Mesenchymal stem cell (in vitro differentiated cells and primary cell): ENCODE data around the gene KRTAP12-4.

Experiments
- DNase-seq: peaks from one replicate; pipeline ENCODE4 v3.0.0-alpha.2; 2013
- H2AFZ ChIP-seq: one replicate; pipeline ENCODE4 v1.6.1; 2013; ENCODE audit warnings: low read depth, mild to moderate bottlenecking, control low read depth, inconsistent platforms, low read length, moderate library complexity
- H2AK5ac ChIP-seq: 2 replicates; pipeline ENCODE4 v1.6.1; 2013; ENCODE audit warnings: low read length, moderate library complexity, mild to moderate bottlenecking, inconsistent platforms; ENCODE audit not compliant: severe bottlenecking
- H2BK120ac ChIP-seq: one replicate; pipeline ENCODE4 v1.6.1; 2013; ENCODE audit warnings: low read depth, mild to moderate bottlenecking, inconsistent platforms, low read length, moderate library complexity
- H2BK12ac ChIP-seq, 2 experiments: one replicate each; pipeline ENCODE4 v1.6.1; 2013; ENCODE audit warnings: inconsistent platforms in 2 of 2, low read length in 2 of 2, mild to moderate bottlenecking in 2 of 2, moderate library complexity in 2 of 2, control low read depth in 1 of 2
- H2BK15ac ChIP-seq: one replicate; pipeline ENCODE4 v1.6.1; 2013; ENCODE audit warnings: mild to moderate bottlenecking, low read depth, inconsistent platforms; ENCODE audit not compliant: poor library complexity, severe bottlenecking
- H2BK5ac ChIP-seq: 2 replicates; pipeline ENCODE4 v1.6.1; 2013; ENCODE audit warnings: low read depth, mild to moderate bottlenecking, low read length, control low read depth, inconsistent platforms; ENCODE audit not compliant: poor library complexity, severe bottlenecking
- H3K14ac ChIP-seq, 2 experiments: one replicate each; pipeline ENCODE4 v1.6.1; 2013; ENCODE audit warnings: inconsistent platforms in 2 of 2, low read length in 2 of 2, control low read depth in 1 of 2, mild to moderate bottlenecking in 1 of 2, moderate library complexity in 1 of 2
- H3K18ac ChIP-seq, 2 experiments: one replicate each; pipeline ENCODE4 v1.6.1; 2013; ENCODE audit warnings: inconsistent platforms in 2 of 2, low read length in 2 of 2, control low read depth in 1 of 2, low read depth in 1 of 2, mild to moderate bottlenecking in 1 of 2
- H3K23ac ChIP-seq, 2 experiments: one replicate each; pipeline ENCODE4 v1.6.1; 2013; ENCODE audit warnings: inconsistent platforms in 2 of 2, low read length in 2 of 2, mild to moderate bottlenecking in 2 of 2, moderate library complexity in 2 of 2, control low read depth in 1 of 2
- H3K27ac ChIP-seq: 2 replicates; pipeline ENCODE4 v1.5.1; 2013; ENCODE audit warnings: mild to moderate bottlenecking, moderate library complexity, low read length, control low read depth, inconsistent platforms; ENCODE audit not compliant: poor library complexity, severe bottlenecking
- H3K27me3 ChIP-seq, 2 experiments: 2 replicates each; pipeline versions ENCODE4 v1.6.1 to v1.7.0; 2013; ENCODE audit warnings: low read length in 2 of 2, mild to moderate bottlenecking in 2 of 2, moderate library complexity in 2 of 2, control low read depth in 1 of 2, inconsistent platforms in 1 of 2; ENCODE audit not compliant: control insufficient read depth in 1 of 2, insufficient read depth in 1 of 2
- H3K36me3 ChIP-seq, 2 experiments: 2 replicates each; pipeline versions ENCODE4 v1.6.1 to v1.7.0; 2013; ENCODE audit warnings: low read length in 2 of 2, control low read depth in 1 of 2, inconsistent platforms in 1 of 2, low read depth in 1 of 2, mild to moderate bottlenecking in 1 of 2; ENCODE audit not compliant: insufficient read depth in 2 of 2, control insufficient read depth in 1 of 2
- H3K4ac ChIP-seq, 2 experiments: one replicate each; pipeline ENCODE4 v1.6.1; 2013; ENCODE audit warnings: inconsistent platforms in 2 of 2, low read length in 2 of 2, mild to moderate bottlenecking in 2 of 2, moderate library complexity in 2 of 2, control low read depth in 1 of 2, low read depth in 1 of 2
- H3K4me1 ChIP-seq: 2 replicates; pipeline ENCODE4 v1.6.1; 2013; ENCODE audit warnings: low read depth, low read length, control low read depth; ENCODE audit not compliant: control insufficient read depth, insufficient read depth
- H3K4me2 ChIP-seq: 2 replicates; pipeline ENCODE4 v1.6.1; 2013; ENCODE audit warnings: low read length, mild to moderate bottlenecking, inconsistent platforms; ENCODE audit not compliant: poor library complexity, severe bottlenecking
- H3K4me3 ChIP-seq, 2 experiments: 2 replicates each; pipeline versions ENCODE4 v1.5.1 to v1.7.0; 2013; ENCODE audit warnings: low read length in 2 of 2, mild to moderate bottlenecking in 2 of 2, control low read depth in 1 of 2, low read depth in 1 of 2; ENCODE audit not compliant: insufficient read depth in 1 of 2
- H3K79me1 ChIP-seq: replicated peaks from 2 replicates; pipeline ENCODE4 v1.6.1; 2013; ENCODE audit warnings: mild to moderate bottlenecking, control low read depth, low read length, inconsistent platforms; ENCODE audit not compliant: poor library complexity, severe bottlenecking
- H3K9ac ChIP-seq: 2 replicates; pipeline ENCODE4 v1.7.0; 2013; ENCODE audit warnings: mild to moderate bottlenecking, low read length, moderate library complexity
- H3K9me3 ChIP-seq: 2 replicates; pipeline ENCODE4 v1.7.0; 2013; ENCODE audit warnings: mild to moderate bottlenecking, low read length; ENCODE audit not compliant: control insufficient read depth
- H4K8ac ChIP-seq: one replicate; pipeline ENCODE4 v1.6.1; 2013; ENCODE audit warnings: inconsistent platforms, mild to moderate bottlenecking, low read length, moderate library complexity
- H4K91ac ChIP-seq: one replicate; pipeline ENCODE4 v1.6.1; 2013; ENCODE audit warnings: mild to moderate bottlenecking, low read length, inconsistent platforms
- WGBS: methylation state at CpG from one replicate; pipeline ENCODE4 v1.1.7; 2013; ENCODE audit warnings: mixed read lengths; 5-methylcytosine and 5-hydroxymethylcytosine counted together

Gene KRTAP12-4

DNA sequence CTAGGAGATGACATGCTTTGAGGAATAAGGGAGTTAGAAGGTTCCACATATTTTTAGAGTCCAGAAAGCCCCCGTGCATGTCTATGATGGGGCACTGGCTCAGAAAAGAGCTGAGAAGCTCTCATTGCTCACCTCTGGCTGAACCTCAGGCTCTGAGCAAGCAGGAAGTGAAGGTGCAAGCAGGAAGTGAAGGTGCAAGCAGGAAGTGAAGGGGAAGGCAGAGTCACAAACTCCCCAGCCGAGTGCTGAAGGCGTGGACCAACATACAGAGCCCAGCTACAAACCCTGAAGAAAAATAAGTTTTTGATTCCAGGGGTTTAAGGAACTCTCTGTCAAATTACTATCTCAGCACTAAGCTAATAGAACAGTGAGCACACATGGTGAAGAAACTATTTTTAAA, 35.5 kb downstream of the KRTAP12-4 start:
- Histone ChIP-seq H4K8ac (no peak overlapping the region), H3K9ac (no peak overlapping the region), H2AK5ac (no peak overlapping the region), H3K36me3 (no peaks in the 10 kb centered on the region), H3K4me3 (no peak overlapping the region), H3K4ac (no peak overlapping the region), H2BK15ac (no peak overlapping the region), H2BK12ac (no peak overlapping the region), H3K79me1 (no peaks in the 10 kb centered on the region), H3K14ac (no peak overlapping the region), H2BK5ac (no peak overlapping the region), H4K91ac (no peak overlapping the region), H2AFZ (no peak overlapping the region), H3K4me1 (no peaks in the 10 kb centered on the region), H3K27me3 (no peaks in the 10 kb centered on the region), H3K27ac (no peak overlapping the region), H3K23ac (no peak overlapping the region), H2BK120ac (no peak overlapping the region), H3K9me3 (peaks cover 35% of the 10 kb centered on the region), H3K4me2 (no peak overlapping the region), H3K18ac (no peak overlapping the region)
- no peak for DNase-seq
- WGBS: 78% methylated on average over 1 of the region's 3 CpGs

DNA sequence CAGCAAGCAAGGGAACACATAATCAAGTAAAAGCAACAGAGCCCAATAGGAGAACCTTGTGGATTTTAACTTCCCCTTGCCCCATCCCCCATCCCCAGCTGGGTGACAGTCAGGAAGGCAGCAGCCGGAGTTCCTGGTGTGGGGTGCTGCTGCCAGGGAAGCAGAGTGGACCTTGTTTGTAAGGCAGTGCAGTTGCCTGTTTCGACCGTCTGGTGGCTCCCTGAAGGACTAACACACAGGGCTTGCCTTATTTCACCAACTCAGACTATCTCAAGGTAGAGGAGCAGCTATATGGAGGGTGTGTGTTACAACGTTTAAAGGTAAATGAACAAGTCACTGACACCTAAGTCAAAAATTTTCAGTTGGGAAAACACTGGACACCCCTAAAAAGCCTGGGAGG, 36.0 kb downstream of the KRTAP12-4 start:
- H3K27ac ChIP-seq: no peak overlapping the region
- no peak overlapping the region for H4K8ac ChIP-seq
- no peaks in the 10 kb centered on the region for H3K27me3 ChIP-seq
- H2BK15ac ChIP-seq: no peak overlapping the region
- no peaks in the 10 kb centered on the region for H3K79me1 ChIP-seq
- no peaks in the 10 kb centered on the region for H3K4me1 ChIP-seq
- no peak overlapping the region for H3K14ac ChIP-seq
- no peak overlapping the region for H3K4me3 ChIP-seq
- H3K18ac ChIP-seq: no peak overlapping the region
- H3K36me3 ChIP-seq: no peaks in the 10 kb centered on the region
- no peak overlapping the region for H2BK12ac ChIP-seq
- no peak overlapping the region for H2BK5ac ChIP-seq
- H3K23ac ChIP-seq: no peak overlapping the region
- H2BK120ac ChIP-seq: no peak overlapping the region
- H3K9me3 ChIP-seq: peaks cover 31% of the 10 kb centered on the region
- no peak overlapping the region for H2AK5ac ChIP-seq
- no peak for DNase-seq
- no peak overlapping the region for H4K91ac ChIP-seq
- 69% methylated on average over 3 of the region's 4 CpGs for WGBS
- no peak overlapping the region for H3K4ac ChIP-seq
- H3K4me2 ChIP-seq: no peak overlapping the region
- H3K9ac ChIP-seq: no peak overlapping the region
- no peak overlapping the region for H2AFZ ChIP-seq

DNA sequence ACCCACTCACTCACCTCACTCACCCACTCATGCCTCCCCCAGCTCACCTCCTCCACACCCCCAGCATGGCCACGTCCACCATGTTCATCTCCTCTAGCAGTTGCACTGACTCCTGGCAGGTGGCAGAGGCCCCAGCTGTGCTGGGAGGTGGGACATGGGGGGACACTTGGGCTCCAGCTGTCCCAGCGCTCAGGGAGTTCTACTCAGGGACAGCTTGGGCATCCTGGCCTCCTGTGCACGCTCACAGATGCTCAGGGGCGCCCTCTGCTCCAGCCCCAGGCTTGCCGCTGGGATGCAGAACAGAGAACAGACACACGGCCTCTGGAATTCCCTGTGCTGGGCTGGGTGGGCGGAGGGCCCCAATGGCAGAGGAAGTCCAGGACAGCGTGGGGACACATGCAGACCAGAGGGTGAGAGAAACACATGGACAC, 37.4 kb downstream of the KRTAP12-4 start:
- Histone ChIP-seq H3K4me3 (no peak overlapping the region), H3K18ac (no peak overlapping the region), H4K91ac (no peak overlapping the region), H2AK5ac (no peak overlapping the region), H2AFZ (no peak overlapping the region), H2BK12ac (no peak overlapping the region), H3K14ac (peak overlapping the region in 1 of 2 experiments; percentile 20), H2BK120ac (no peak overlapping the region), H3K4ac (no peak overlapping the region), H3K36me3 (no peaks in the 10 kb centered on the region), H3K4me1 (no peaks in the 10 kb centered on the region), H2BK5ac (no peak overlapping the region), H3K9ac (no peak overlapping the region), H3K23ac (no peak overlapping the region), H3K27me3 (no peaks in the 10 kb centered on the region), H3K27ac (no peak overlapping the region), H4K8ac (no peak overlapping the region), H2BK15ac (no peak overlapping the region), H3K79me1 (no peaks in the 10 kb centered on the region), H3K9me3 (peaks cover 17% of the 10 kb centered on the region), H3K4me2 (no peak overlapping the region)
- DNase-seq: no peak
- WGBS: 65% methylated on average over 8 of the region's 8 CpGs

GRCh38 chr21:44616591-44616926, 37.9 kb downstream of the KRTAP12-4 start:
- H3K27me3 ChIP-seq: no peaks in the 10 kb centered on the region
- H2BK5ac ChIP-seq: no peak overlapping the region
- H3K36me3 ChIP-seq: no peaks in the 10 kb centered on the region
- H3K79me1 ChIP-seq: no peaks in the 10 kb centered on the region
- no peak overlapping the region for H3K4me3 ChIP-seq
- H4K8ac ChIP-seq: no peak overlapping the region
- H2BK15ac ChIP-seq: no peak overlapping the region
- H2BK12ac ChIP-seq: no peak overlapping the region
- 87% methylated on average over 16 of the region's 16 CpGs for WGBS
- H3K23ac ChIP-seq: no peak overlapping the region
- H2AK5ac ChIP-seq: no peak overlapping the region
- H2AFZ ChIP-seq: no peak overlapping the region
- no peak overlapping the region for H3K27ac ChIP-seq
- H4K91ac ChIP-seq: no peak overlapping the region
- H3K9ac ChIP-seq: no peak overlapping the region
- no peak overlapping the region for H3K14ac ChIP-seq
- no peak overlapping the region for H3K18ac ChIP-seq
- H3K4ac ChIP-seq: no peak overlapping the region
- no peaks in the 10 kb centered on the region for H3K4me1 ChIP-seq
- peaks cover 22% of the 10 kb centered on the region for H3K9me3 ChIP-seq
- H3K4me2 ChIP-seq: no peak overlapping the region
- no peak overlapping the region for H2BK120ac ChIP-seq
- no peak for DNase-seq
